NAMALWA (cell line): Measurements from ENCODE around the gene QRFP.
A peak's percentile ranks its signal among the peaks of the same experiment; 100 is the strongest.

Experiments used
- DNase-seq: peaks from one replicate; pipeline ENCODE4 v3.0.0-alpha.2; 2015; ENCODE audit warnings: low spot score

The QRFP gene

DNA sequence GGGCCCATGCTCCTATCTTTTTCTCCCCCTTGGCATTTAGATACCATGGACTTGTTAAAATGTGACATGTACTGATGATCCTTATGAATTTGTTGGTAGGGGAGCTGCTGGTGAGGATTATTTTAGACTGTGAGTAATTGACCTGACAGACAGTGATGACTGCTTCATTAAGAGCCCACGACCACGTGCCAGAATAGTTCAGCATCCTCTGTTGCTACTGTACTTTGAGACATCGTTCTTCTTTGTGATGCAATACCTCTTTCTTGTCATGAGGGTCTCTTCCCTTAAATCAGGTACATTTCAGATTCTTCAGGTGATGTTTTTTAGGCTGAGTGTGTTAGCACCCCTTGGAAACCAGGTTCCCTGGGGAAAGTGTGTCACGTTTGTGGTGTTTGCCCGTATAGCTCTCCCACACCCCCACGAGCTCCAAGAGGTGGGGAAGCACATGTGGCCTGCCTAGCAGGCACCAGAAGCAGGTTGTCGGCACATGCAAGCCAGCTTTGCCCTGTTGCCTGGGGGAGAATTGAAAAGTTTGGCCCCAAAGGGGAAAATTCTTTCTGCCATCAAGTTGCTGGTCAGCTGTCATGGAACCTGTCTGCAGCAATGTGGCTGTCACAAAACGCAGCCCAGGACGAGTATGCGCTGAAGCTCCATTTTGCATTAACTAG is 25.1 kb downstream of the QRFP start:
- DNase-seq = no peak

DNA sequence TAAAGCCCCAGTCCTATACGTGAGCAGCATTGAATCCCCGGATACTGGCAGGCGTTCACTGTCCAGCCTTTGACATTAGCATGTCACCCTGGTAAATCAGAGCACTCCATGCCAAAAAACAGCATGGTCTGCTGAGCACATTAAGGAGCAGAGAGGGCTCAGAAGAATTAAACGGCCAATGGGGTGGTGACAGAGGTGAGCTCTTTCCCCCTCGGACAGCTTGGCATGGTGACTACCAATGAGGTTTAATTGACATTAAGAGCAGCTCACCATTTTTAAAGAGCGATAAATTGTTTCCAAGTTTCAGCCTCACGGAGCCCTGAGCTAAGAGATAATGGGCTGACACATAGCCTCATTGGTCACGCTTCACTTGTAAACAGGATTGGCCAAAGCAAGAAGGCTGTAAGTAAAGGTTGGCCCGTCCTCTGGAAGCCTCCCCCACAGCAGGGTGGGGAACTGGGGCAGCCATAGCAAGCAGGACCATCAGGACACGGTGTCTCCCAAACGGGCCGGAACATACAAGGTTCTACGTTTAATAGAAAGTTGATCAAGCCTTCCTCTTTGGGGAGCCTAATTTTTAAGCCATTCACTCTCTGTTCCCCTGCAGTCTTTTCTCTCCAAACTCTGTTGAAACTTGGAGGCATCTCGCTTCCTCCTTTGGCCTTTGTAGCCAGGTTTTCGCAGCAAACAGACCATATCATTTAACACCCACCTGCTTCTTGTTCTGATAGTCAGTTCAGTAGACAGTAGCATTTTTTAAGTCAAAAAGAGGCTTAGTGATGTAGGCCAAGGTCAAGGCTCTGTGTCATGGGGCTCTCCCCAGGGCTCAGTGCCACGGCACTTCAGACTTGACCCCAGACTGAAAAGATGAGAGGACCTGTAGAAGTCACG is 25.9 kb downstream of the QRFP start:
- DNase-seq = no peak

- peak; percentile 19 for DNase-seq
These were observed 27.4 kb downstream of the QRFP start for GRCh38 chr9:130869250-130869649.

DNA sequence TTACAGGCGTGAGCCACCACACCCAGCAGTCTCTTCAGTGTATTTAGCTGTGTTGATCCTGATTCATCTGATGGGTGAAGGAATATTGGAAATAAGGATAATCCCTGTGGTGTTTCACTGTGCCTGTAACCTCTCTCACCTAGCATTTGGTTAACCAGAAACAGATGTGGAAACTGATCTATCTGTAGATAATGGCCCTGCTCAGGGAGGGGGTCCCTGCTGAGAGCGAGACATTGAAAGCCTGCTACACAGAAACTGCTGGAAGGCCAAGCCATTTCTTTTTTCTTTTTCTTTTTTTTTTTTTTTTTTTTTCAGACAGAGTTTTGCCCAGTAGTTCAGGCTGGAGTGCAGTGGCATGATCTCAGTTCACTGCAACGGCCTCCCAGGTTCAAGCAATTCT is 28.4 kb downstream of the QRFP start:
- no peak for DNase-seq

GRCh38 chr9:130867556-130867955 is 29.1 kb downstream of the QRFP start:
- DNase-seq = no peak

DNA sequence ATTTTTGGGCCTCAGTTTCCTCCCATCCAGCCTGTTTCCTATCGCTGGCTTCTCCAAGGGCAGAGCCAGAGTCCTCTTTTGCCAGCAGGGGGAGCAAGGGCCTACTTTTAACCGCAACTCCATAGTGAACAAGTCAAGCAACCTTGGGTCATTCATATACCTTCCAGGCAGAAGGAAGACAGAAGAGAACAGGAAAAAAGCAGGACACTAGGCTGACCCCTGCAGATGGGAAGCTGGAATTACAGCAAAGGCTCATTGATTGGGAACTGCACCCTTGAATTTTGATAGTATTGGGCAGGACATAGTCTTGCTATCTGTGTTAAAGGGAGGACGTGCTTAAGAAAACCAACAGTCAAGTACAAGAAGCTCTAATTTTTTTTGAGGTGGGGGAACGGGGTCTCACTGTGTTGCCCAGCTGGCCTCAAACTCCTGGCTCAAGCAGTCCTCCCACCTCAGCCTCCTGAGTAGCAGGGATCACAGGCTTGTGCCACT is 30.1 kb downstream of the QRFP start:
- DNase-seq = peak; percentile 79

GRCh38 chr9:130865921-130866320 is 30.7 kb downstream of the QRFP start:
- no peak for DNase-seq

DNA sequence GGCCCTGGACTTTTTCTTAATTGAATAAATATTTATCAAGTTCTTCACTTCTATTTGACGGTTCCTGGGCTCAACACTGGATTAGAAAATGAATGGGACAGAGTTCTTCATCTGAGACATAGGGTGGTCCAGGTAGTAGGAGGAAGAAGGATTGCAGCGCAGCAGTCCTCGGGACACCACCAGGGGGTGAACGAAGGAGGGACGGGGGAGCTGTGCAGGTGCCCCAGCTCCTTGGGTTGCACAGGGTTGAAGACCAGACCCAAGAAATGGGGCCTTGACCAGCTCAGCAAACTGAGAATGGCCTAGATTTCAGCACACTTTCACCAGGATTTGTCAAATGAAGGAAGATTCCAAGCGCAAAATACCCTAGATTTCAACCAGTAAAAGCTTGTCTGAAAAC is 32.1 kb downstream of the QRFP start:
- DNase-seq = no peak

DNA sequence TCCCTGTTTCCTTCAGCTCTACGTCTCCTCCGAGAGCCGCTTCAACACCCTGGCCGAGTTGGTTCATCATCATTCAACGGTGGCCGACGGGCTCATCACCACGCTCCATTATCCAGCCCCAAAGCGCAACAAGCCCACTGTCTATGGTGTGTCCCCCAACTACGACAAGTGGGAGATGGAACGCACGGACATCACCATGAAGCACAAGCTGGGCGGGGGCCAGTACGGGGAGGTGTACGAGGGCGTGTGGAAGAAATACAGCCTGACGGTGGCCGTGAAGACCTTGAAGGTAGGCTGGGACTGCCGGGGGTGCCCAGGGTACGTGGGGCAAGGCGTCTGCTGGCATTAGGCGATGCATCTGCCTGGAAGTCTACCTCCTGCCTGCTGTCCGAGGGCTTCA is 33.9 kb downstream of the QRFP start:
- no peak for DNase-seq

GRCh38 chr9:130862217-130862616 is 34.4 kb downstream of the QRFP start:
- no peak for DNase-seq

DNA sequence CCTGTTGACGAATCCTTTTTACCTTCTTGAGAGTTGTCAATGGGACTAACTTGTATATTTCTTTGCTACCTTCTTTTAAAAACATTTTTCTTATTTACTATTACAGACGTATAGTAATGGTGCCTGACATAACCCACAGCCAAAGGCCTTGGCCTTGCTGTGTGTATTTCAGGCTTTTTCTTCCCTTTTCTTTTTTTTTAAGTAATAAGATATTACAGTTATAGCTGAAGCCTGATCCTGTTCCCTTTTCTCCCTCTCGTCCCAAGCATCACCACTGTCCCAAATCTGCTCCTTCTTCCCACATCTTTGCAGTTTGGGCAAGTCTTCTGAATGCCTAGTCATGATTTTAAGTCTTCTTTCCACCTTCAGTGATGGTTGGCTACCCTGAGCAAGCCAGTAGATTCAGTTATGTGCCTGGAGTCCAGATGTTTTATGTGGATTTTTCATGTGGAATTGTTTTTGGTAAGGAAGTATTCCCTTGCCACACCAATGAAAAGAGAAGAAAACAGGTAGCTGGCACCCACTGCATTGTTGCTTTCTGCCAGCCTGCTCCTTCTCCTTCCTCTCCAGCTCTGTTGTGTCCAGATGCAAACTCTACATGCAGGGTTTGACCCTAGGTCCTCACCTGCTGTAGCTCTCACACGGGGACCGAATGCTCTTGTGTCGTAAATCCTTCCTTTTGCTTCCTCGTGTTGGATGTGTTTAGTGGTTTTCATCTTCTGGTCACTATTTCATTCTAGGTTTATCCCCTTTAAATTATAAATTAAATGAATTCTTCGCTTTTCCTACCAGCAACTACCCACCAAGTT is 35.0 kb downstream of the QRFP start:
- no peak for DNase-seq

DNA sequence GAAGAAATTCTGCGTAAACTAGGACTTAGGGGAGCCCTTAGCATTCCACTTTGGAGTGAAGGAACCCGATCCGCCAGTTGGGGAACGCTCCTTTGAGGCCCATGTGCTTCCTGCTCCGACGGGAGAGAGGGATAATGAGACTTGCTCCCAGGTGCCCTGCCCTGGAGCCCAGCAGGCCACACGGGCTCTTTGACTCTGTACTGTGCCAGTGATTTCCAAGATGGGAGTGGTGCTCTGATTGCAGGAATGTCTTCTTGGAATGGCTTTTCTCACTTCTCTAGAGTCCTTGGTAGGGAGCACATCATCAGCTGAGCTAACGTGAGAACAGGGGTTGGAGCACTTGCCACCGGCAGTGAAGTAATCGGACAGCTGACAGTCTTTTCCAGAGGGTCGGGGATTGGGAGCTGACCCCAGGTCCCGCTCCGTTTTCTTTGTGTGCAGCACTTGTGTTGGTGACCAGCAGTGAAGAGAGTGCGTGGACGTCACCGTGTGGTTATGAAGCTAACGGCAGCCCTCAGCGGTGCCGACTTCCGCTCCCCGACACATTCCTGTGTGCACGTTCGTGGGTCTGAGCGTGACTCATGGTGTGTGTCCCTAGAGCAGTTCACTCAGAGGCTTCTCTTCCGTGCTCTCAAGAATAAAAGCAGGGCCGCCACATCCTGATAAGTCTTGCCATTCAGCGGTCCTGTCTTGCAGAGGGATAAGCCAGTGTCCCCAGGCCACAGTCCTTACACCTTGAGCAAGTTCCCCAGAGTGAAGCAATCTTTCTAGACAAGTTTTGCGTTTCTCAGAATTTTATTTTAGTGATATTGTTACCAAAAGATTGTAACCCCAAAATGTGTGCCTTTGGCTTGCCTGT is 35.9 kb downstream of the QRFP start:
- DNase-seq = no peak

GRCh38 chr9:130858739-130859705 is 37.6 kb downstream of the QRFP start:
- no peak for DNase-seq

- no peak for DNase-seq
These were observed 38.5 kb downstream of the QRFP start for GRCh38 chr9:130857864-130858738.

DNA sequence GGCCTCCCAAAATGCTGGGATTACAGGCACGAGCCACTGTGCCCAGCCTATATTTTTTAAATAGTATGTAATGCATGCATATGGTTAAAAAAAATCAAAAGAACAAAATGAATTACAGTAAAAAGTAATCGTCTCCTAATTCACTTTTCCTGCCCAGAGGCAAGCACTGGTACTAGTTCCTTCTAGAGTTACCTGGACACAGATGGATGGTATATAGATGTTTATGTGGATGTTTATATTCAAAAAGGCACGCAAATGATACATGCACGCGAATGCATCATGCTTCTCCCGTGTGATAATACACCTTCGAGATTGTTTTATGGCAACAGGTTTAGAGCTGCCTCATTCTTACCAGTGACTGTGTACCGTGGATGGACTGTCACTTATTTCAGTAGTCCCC is 40.1 kb downstream of the QRFP start:
- no peak for DNase-seq

- no peak for DNase-seq
These were observed 41.8 kb downstream of the QRFP start for GRCh38 chr9:130854835-130855234.

- DNase-seq = no peak
These were observed 42.5 kb downstream of the QRFP start for GRCh38 chr9:130854092-130854491.

DNA sequence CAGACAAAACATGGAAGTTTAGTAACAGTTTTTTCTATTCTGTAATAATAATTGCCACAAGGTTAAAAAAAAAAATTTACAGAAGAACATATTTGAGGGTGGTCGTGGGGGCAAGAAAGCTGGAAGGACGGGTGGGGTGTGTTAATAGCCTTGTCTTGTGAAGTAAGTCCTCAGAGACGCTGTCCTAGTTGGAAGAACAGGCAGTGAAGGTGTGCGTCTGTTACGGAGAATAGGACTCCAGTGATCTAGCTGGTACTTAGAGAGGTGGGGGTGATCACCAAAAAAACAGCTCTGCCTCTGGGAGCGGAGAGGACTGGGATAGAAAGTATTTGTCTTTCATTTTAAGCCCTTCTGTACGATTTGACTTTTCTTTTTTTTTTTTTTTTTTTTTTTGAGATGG is 43.8 kb downstream of the QRFP start:
- DNase-seq = no peak

DNA sequence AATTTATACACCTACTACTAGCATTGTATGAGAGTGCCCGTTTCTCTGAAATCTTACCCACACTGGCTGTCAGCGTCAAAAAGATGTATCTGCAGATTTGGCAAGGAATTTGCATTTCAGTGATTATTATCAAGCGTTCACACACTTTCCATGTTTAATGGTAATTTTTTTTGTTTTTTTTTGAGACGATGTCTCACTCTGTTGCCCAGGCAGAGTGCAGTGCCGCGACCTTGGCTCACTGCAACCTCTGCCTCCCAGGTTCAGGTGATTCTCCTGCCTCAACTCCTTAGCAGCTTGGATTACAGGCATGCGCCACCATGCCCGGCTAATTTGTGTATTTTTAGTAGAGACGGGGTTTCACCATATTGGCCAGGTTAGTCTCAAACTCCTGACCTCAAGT is 47.3 kb downstream of the QRFP start:
- no peak for DNase-seq
